GM19397 (cell line): ENCODE measurements around the gene SERPINB3.
"Not testable (repeated sequence)": the region's sequence is repeated elsewhere in the genome, so short reads cannot be mapped to it uniquely, and the experiment has no call there.

Source experiments
- ATAC-seq: cut with Tn5 transposase; IDR thresholded peaks from one replicate; pipeline ENCODE4 v1.9.1; 2021; ENCODE audit warnings: mild to moderate bottlenecking, moderate library complexity; ENCODE audit not compliant: unreplicated experiment

SERPINB3 gene

DNA sequence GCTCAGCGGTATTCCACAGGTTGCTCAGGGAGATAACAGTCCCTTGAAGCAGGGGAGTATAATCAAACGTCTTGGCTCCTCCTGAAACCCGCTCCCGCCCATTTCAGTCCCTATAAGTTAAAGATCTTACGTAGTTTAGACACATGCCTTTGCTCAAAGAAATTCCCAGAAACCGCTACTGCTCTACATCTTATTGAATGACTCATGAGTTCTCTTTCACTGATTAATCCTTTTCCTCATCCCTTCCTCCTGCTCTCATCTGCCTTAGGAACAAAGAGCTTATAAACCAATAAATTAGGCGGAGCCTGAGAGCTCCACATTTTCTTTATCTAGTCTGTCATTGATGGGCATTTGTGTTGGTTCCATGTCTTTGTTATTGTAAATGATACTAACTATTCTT lies 13.5 kb downstream of the SERPINB3 start:
- ATAC-seq, result no peak

DNA sequence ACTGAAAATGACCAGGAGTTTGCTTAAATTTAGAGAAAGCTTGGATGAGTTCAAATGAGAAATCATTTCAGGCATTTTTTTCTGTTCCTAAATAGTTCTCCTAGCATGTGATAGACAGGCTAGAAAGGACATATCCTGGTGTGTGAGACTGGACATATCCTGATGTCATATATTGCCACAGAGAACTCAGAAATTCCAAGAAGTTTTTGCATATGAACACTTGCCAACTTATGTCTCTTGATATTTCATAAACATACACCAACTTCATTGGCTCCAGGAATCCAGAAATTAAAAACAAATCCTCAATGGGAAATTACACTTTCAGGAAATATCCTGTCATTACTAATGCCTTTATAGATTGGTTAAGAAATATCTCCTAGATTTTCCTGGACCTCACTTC lies 14.8 kb downstream of the SERPINB3 start:
- no peak for ATAC-seq

DNA sequence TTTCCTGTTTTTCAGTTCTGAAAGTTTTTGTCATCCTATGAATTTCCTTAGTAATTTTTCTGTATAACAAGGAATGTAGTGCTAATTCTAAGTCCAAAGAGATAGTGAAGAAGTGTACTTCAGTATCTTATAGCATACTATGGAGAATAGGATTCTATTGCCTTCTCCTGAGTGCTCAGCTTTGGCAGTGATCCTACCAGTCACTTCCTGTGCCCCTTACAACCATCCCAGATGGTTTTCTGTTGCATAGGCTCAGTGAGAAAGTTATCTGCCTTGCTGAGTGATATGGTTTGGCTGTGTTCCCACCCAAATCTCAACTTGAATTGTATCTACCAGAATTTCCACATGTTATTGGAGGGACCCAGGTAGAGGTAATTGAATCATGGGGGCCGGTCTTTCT lies 17.0 kb downstream of the SERPINB3 start:
- ATAC-seq, result not testable (repeated sequence)

DNA sequence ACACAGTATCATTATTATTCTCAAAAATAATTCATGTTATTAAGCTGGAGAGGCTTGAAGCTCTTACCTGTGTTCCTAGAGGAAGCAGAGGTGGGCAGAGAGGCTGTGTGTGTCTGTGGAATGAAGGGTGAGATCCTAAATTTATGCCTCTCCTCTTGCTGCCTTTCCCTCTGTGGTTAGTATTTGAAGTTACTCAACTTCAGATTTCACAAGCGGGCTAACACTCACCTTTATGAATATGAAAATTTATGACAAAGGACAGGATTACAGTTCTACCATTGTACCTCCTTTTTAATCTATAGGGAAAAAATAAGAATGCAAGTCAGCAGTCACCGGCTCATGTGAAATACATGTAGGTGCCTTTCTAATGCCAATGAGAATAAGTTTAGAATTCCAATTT lies 17.6 kb downstream of the SERPINB3 start, which contains the start of gene SERPINB4:
SERPINB4 (minus strand) TSS at position 115 of the 400 bp plus-strand sequence. CDS start 679 bp downstream, outside the sequence.
- ATAC-seq, result not testable (repeated sequence)

DNA sequence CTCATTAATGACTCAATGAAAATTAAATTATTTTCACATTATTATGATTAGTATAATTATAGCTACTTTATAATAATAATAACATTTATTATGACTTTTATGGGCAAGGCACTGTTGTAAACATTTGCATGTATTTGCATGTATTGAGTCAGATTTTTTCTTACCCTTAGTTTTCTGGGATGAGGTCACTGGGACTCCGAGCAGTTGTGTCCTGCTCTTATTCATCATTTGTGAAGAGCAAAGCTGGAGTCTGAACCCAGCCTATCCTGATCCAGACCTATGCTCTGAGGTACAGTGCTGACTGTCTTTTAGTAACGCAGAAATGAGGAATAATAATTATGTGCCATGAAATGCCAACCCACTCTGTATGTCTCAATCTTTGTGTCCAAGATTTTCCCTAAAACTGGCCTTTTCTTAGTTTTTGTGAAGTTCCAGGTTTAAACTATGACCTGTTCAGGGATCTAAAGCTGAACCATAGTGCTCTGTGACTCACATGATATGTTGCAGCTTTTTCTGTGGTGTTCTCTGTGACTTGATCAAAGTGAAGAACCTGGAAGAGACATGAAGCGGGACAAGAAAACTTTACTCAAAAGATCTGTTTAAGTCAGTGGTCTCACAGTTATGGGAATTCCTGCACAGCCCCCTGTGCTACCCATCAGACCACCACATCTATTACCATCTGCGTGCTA lies 18.9 kb downstream of the SERPINB3 start:
- ATAC-seq, result not testable (repeated sequence)

DNA sequence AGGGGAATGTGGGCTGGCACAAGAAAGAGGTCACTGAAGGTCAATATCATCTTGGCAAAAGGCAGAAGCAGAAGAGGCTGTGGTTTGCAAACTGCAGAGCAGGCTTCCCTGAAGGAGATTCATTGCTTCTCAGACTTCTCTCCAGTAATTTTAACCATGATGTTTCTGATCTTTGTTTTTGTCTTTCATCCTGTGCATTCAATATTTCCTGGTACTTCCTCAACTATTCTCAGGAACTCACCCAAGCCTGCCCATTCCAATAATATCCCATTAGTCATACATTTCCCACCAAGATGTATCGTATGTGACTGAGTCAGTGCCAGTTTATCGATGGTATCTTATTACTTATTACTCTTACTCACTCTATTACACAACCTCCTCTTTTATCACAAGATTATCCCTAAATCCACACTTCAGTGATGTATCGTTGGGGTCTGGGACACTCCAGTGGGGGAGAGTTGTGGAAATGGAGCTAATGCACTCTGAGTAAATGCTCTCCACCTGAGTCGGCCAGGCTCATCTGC lies 20.5 kb downstream of the SERPINB3 start:
- not testable (repeated sequence) for ATAC-seq

DNA sequence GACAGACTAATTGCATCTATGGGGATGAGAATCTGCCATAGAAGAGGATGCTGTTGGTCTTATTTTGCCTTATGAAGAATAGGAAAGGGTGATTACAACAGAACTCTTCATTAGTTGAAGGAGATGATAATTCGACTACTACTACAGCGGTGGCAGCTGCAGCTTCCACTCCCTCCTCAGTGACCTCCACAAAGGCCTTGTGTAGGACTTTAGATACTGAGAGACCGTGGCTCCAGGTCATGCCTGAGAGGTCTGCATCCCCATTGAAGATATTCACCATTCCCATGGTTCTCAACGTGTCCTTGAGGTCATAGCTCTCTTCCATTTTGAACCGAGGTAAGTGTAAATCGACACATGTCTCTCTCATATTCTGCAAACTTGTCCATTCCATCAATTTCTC lies 24.0 kb downstream of the SERPINB3 start:
- ATAC-seq, result no peak

DNA sequence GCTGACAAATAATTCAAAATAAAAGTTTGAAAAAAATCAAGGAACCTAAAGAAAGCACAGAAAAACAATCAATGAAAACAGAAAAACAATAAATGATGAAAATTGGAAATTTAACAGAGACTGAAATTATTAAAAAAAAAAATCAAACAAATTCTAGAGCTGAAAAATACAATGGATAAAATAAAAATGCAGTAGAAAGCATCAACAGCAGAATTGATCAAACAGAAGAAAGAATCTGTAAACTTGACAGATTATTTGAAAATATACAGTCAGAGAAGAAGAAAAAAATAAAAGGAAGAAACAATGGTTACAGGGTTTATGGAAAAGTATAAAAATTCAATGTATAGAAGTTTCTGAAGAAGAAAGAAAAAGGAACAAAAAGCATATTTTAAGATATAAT lies 33.9 kb downstream of the SERPINB3 start:
- ATAC-seq, result no peak

DNA sequence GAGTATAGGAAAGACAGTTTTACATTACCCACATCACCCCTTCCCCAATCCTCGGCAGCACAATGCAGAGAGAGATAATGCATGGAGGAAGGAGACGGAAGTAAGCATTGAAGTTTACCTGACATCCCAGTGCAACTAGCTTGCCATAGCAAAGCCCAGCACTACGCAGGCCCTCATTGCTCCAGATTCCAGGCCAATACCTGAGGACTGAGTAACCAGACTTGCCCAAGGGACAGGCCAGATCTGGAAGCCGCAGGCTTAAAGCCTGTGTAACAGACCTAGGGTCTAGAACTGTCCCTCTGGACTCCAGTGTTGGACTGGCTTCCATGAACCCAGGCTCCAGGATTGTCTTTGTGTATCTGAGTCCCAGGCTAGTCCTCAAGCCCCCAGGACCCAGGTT lies 35.3 kb downstream of the SERPINB3 start:
- ATAC-seq, result no peak

DNA sequence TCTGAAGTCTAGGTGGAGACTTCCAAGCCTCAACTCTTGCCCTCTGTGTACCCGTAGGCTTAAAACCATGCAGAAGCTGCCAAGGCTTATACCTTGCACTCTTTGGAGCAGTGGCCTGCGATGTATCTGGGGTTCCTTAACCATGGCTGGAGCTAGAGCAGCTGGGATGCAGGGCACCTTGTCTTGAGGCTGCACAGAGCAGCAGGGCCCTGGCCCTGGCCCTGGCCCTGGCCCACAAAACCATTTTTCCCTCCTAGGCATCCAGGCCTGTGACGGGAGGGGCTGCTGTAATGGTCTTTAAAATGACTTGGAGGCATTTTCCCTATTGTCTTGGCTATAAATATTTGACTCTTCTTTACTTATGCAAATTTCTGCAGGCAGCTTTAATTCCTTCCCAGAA lies 36.8 kb downstream of the SERPINB3 start:
- ATAC-seq, result no peak

DNA sequence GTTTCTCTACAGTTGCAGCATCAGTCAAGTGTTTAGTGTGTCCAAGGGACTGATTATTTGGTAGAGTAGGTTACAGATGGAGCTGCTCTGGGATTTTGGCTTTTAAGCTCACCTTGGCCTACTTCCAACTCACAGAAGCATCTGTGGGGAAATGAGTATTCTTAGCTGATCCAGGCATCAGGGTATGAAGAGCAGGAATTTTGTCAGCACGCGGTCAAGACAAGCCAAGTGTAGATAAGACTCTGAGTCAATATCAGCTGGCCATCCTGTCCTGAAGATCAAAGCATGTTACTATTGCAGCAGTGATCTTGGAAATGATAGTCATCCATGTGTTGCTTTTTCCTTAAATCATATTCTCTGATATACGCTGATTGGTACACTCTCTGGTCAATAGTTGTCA lies 42.0 kb downstream of the SERPINB3 start:
- ATAC-seq, result no peak

DNA sequence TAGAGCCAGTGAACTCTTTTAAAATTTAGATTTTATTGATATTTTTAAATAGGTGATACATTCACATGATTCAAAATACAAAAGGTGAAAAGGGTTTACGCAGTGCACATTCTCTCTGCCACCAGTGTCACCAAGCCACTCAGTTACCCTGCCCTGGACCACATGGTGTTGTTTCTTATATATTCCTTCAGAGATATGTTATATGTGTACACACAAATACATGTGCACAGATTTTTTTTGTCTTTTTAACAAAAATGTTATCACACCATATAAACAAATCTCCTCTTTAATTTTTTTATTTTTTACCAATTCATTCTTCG lies 43.8 kb downstream of the SERPINB3 start:
- ATAC-seq, result no peak

DNA sequence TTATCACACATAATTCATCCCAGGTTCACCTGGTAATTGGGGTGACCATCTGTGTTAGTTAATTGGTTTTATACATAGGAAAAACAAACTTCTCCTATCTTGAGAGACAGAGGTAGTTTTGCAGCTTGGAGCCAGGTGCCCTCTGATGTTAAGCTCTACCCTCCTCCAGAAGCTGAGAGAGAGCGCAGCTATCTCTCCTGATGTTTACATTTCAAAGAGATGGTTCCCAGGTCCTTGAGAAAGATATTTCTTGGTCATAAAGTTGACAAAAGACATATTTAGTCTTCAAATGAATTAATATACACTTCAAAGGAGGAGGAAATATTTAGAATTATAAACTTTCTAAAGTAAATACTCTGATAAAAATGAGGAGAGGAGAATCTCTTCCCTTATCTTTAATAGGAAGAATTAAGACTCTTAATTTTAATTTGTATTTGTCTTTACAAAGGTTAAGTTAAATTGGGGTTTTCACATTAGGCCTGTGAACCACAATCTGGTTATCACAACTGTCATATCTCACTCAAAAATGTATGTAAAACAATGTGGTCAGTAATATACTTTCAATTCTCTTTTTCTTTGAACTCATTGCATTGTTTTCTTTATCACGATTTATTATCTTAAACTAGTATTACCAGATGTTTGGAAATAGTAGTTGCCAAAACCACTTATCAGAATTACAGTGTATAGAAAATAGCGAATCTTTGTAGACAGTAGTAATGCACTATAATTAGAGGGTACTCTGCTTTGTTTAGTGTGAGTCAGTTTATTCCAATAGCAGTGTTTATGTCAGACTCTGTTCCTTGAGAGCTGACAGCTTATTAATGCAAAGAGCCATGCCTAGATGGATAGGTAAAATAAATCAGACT lies 44.4 kb downstream of the SERPINB3 start:
- ATAC-seq, result no peak

DNA sequence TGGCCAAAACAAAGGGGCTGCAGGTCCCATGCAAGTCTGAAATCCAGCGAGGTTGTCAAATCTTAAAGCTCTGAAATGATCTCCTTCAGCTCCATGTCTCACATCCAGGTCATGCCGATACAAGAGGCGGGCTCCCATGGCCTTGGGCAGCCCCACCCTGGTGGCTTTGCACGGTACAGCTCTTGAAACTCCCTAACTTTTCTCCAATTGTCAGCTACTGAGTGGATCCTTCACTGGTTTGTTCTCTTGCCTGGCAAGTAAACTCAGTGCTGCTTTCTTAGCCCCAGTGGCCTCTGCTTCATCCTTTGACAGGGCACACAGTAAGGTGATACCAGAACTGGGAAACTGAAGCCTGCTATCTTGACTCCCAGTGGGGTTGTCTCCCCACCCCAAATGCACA lies 48.3 kb downstream of the SERPINB3 start:
- ATAC-seq, result no peak

DNA sequence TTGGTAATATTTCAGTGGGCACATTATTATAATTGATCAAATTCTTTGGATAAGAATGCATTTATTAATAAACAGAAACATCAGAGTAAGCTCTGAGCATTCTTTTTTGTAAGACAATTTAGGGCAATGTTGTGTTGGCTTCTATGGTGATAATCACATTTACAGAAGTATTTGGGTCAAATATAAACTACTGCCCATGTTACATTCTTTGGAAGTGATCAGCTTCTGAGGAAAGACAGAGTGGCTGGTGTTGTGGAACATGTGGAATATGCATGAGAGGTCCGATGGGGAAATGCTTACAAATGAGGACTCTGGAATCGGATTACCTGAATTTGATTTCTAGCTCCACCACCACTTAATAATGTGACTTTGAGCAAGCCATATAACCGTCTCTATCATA lies 55.2 kb downstream of the SERPINB3 start:
- no peak for ATAC-seq
